K562 (cell line): ENCODE data around the gene IDI1.

Experiments used
- MAFG ChIP-seq: fragments of 450-650 bp; conservative IDR thresholded peaks from 2 replicates; pipeline ENCODE4 v1.6.1; 2016; ENCODE audit warnings: missing genetic modification characterization, missing compliant biosample characterization
- TF ChIP-seq, protein P1 (sequence below), 3 experiments: IDR thresholded peaks in 2 of 3; conservative IDR thresholded peaks in 1 of 3; 2 replicates each; pipeline ENCODE4 v1.5.1; 2011 to 2012; ENCODE audit warnings: low read length in 3 of 3, mild to moderate bottlenecking in 3 of 3, control low read depth in 2 of 3, improper control_type of control experiment in 1 of 3, inconsistent platforms in 1 of 3, low read depth in 1 of 3, mixed read lengths in 1 of 3, moderate library complexity in 1 of 3; ENCODE audit not compliant: insufficient read depth in 2 of 3
- TF ChIP-seq, protein P2 (sequence below): sonication (generic); formaldehyde crosslinking; IDR thresholded peaks from 2 replicates; pipeline ENCODE4 v1.4.0; 2020; ENCODE audit warnings: mild to moderate bottlenecking, missing genetic modification reagents

DNA sequence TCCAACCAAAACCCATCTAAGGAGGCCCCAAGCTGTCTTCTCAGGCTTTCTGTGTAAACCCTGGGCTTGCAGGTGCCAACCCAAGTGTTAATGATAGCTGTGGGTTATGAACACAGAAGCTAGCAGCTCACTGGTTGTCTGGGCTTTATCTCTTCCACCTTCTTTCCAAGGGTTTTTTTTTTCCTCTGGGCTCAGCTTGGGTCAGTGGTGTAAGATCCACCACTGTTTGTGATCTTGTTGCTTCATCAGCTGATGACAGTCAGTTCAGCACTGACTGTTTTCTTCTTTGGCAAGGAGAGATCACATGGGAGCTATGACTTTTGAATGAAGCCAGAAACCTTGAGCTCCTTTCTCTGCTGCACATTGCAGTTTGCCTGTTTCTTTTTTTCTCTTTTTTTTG lies 56.0 kb downstream of the IDI1 start:
- TF ChIP-seq, protein P1, sequence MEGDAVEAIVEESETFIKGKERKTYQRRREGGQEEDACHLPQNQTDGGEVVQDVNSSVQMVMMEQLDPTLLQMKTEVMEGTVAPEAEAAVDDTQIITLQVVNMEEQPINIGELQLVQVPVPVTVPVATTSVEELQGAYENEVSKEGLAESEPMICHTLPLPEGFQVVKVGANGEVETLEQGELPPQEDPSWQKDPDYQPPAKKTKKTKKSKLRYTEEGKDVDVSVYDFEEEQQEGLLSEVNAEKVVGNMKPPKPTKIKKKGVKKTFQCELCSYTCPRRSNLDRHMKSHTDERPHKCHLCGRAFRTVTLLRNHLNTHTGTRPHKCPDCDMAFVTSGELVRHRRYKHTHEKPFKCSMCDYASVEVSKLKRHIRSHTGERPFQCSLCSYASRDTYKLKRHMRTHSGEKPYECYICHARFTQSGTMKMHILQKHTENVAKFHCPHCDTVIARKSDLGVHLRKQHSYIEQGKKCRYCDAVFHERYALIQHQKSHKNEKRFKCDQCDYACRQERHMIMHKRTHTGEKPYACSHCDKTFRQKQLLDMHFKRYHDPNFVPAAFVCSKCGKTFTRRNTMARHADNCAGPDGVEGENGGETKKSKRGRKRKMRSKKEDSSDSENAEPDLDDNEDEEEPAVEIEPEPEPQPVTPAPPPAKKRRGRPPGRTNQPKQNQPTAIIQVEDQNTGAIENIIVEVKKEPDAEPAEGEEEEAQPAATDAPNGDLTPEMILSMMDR (IDR thresholded peaks at IDR 0.05 in 2 of 3, conservative IDR thresholded peaks at IDR 0.05 in 1 of 3; ENCODE audit: insufficient read depth in 2 of 3, low read depth in 1 of 3, low read length in 3 of 3) = no peak
- TF ChIP-seq, protein P2, sequence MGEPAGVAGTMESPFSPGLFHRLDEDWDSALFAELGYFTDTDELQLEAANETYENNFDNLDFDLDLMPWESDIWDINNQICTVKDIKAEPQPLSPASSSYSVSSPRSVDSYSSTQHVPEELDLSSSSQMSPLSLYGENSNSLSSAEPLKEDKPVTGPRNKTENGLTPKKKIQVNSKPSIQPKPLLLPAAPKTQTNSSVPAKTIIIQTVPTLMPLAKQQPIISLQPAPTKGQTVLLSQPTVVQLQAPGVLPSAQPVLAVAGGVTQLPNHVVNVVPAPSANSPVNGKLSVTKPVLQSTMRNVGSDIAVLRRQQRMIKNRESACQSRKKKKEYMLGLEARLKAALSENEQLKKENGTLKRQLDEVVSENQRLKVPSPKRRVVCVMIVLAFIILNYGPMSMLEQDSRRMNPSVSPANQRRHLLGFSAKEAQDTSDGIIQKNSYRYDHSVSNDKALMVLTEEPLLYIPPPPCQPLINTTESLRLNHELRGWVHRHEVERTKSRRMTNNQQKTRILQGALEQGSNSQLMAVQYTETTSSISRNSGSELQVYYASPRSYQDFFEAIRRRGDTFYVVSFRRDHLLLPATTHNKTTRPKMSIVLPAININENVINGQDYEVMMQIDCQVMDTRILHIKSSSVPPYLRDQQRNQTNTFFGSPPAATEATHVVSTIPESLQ = no peak
- TF ChIP-seq MAFG (tag) = no peak
